Psoas muscle (tissue), 8 donors: ENCODE measurements around the gene KCNMB4. TPM values are rescaled to one million over a fixed set of nuclear protein-coding genes. Genes with fewer than 3 reads are reported as not detected.

Experiments used
- ATAC-seq, 4 donors: fragments of 200-7000 bp; cut with Tn5 transposase; one replicate each; pipeline ENCODE4 v1.9.1; 2020; ENCODE audit warnings: moderate library complexity in 3 of 4, mild to moderate bottlenecking in 2 of 4
- DNase-seq, 2 donors: peaks; one replicate each; pipeline ENCODE4 v3.0.0-alpha.2; 2020
- H3K27ac ChIP-seq: fragments of 200-600 bp; one replicate; pipeline ENCODE4 v1.8.0; 2022
- H3K27me3 ChIP-seq, 3 donors: fragments of 200-600 bp in 1 of 3; one replicate each; pipeline versions ENCODE4 v1.6.1 to v1.8.0; 2013 to 2022; ENCODE audit warnings: low read length in 2 of 3, mild to moderate bottlenecking in 2 of 3, moderate library complexity in 1 of 3; ENCODE audit not compliant: insufficient read depth in 3 of 3
- H3K36me3 ChIP-seq, 2 donors: fragments of 200-600 bp in 1 of 2; one replicate each; pipeline versions ENCODE4 v1.6.1 to v1.8.0; 2013 to 2022; ENCODE audit warnings: low read depth in 1 of 2, mild to moderate bottlenecking in 1 of 2, moderate library complexity in 1 of 2; ENCODE audit not compliant: insufficient read depth in 1 of 2
- H3K4me1 ChIP-seq: fragments of 200-600 bp; one replicate; pipeline ENCODE4 v1.8.0; 2022
- H3K4me3 ChIP-seq: fragments of 200-600 bp; one replicate; pipeline ENCODE4 v1.8.0; 2022; ENCODE audit warnings: mild to moderate bottlenecking
- H3K9me3 ChIP-seq: fragments of 200-600 bp; one replicate; pipeline ENCODE4 v1.8.0; 2022
- CTCF ChIP-seq: fragments of 200-600 bp; IDR thresholded peaks from one replicate; pipeline ENCODE4 v1.8.0; 2022; ENCODE audit warnings: antibody characterized with exemption
- WGBS, 3 donors: extraction: QIAGEN DNeasy Blood & Tissue Kit; methylation state at CpG; one replicate each; pipeline versions ENCODE4 v1.1.6 to v1.1.7; 2013; 5-methylcytosine and 5-hydroxymethylcytosine counted together
- intact Hi-C, 2 donors: fragments of 100-400 bp; cut with DNase I; formaldehyde crosslinking; loops; one replicate each; pipeline versions ENCODE4 v1.11.0 to v1.14.2; 2022
- polyA plus RNA-seq, 3 donors: library from polyadenylated mRNA; stranded (reverse); fragments of 200-250 nt; gene quantifications; one replicate each; pipeline ENCODE4 v1.2.3, GENCODE V29; 2013
- total RNA-seq, 4 donors: library from RNA; stranded (reverse); fragmentation: NEBNext Ultra II Directional in 2 of 4; extraction: Animal tissue kit (Norgen Biotek cat#: 25700) in 2 of 4; gene quantifications; one replicate each; pipeline versions ENCODE4 v1.2.1 to v1.2.4, GENCODE V29; 2021 to 2023
- donor health status: healthy with polysubstance abuse.
- donor health status: DM: no; HTN: no; CAD: no; lungs with moderate emphysema.
- donor health status: Bipolar disorder and iron deficiency.
- donor health status: healthy.
- donor health status: DM: yes; HTN: yes; CAD: no.
- donor health status: DM: no; HTN: no; CAD: no.
- donor health status: DM: no; HTN: no; CAD: no.
- donor health status: DM: yes; HTN: yes; CAD: no.

Gene KCNMB4
- total and polyA plus RNA-seq, 7 donors = 0.54 to 1.9 (median 0.82) TPM

- DNase-seq (no peak), ATAC-seq (no peak)
- WGBS, 3 donors = 80 to 88% (median 86%) methylated on average over 2 of the region's 2 CpGs
- Histone ChIP-seq H3K36me3 (no peaks in the 10 kb centered on the region), H3K27me3 (no peaks in the 10 kb centered on the region), H3K4me3 (no peak overlapping the region), H3K27ac (no peak overlapping the region), H3K9me3 (no peaks in the 10 kb centered on the region), H3K4me1 (no peaks in the 10 kb centered on the region)
- no peak for TF ChIP-seq CTCF
- intact Hi-C loops = no loop called here
Measured at GRCh38 chr12:70466753-70467152, 100.7 kb downstream of the KCNMB4 start.

- DNase-seq (no peak), ATAC-seq (no peak)
- intact Hi-C loops = no loop called here
- H3K9me3 ChIP-seq = no peaks in the 10 kb centered on the region
- H3K27ac ChIP-seq = no peak overlapping the region
- 60 to 75% (median 71%) methylated on average over 2 of the region's 2 CpGs for WGBS, 3 donors
- H3K4me1 ChIP-seq = no peaks in the 10 kb centered on the region
- no peak for TF ChIP-seq CTCF
- no peaks in the 10 kb centered on the region for H3K36me3 ChIP-seq
- H3K27me3 ChIP-seq = no peaks in the 10 kb centered on the region
- no peak overlapping the region for H3K4me3 ChIP-seq
Measured at GRCh38 chr12:70467476-70467875, 101.4 kb downstream of the KCNMB4 start.

- ATAC-seq = no peak
- Histone ChIP-seq H3K27ac (no peak overlapping the region), H3K4me1 (no peaks in the 10 kb centered on the region), H3K36me3 (no peaks in the 10 kb centered on the region), H3K9me3 (no peaks in the 10 kb centered on the region), H3K27me3 (no peaks in the 10 kb centered on the region), H3K4me3 (no peak overlapping the region)
- intact Hi-C loops = no loop called here
- DNase-seq = no peak
- no peak for TF ChIP-seq CTCF
- 82 to 83% (median 83%) methylated on average over 10 of the region's 10 CpGs for WGBS, 3 donors
Measured at GRCh38 chr12:70467918-70468733, 102.0 kb downstream of the KCNMB4 start.

- Histone ChIP-seq H3K27ac (no peak overlapping the region), H3K9me3 (no peaks in the 10 kb centered on the region), H3K4me3 (no peak overlapping the region), H3K27me3 (no peaks in the 10 kb centered on the region), H3K36me3 (no peaks in the 10 kb centered on the region), H3K4me1 (no peaks in the 10 kb centered on the region)
- ATAC-seq (no peak), DNase-seq (no peak)
- no peak for TF ChIP-seq CTCF
- 98 to 100% (median 98%) methylated on average over 3 of the region's 3 CpGs for WGBS, 3 donors
- intact Hi-C loops = no loop called here
Measured at GRCh38 chr12:70468741-70469140, 102.7 kb downstream of the KCNMB4 start.
